Right lobe of liver (tissue), 6 donors: Measurements from ENCODE around the gene FBXL17. TPM values are rescaled to one million over a fixed set of nuclear protein-coding genes. Genes with fewer than 3 reads are reported as not detected.
A peak's percentile ranks its signal among the peaks of the same experiment; 100 is the strongest.

ENCODE experiments used
- ATAC-seq, 4 donors: fragments of 200-7000 bp; cut with Tn5 transposase; one replicate each; pipeline ENCODE4 v1.9.1; 2020; ENCODE audit warnings: mild to moderate bottlenecking in 4 of 4, moderate library complexity in 4 of 4
- DNase-seq, 3 donors: peaks; one replicate each; pipeline ENCODE4 v3.0.0-alpha.2; 2020
- H3K27ac ChIP-seq, 3 donors: fragments of 200-600 bp; one replicate each; pipeline ENCODE4 v1.8.0; 2022
- H3K27me3 ChIP-seq, 2 donors: fragments of 200-600 bp; one replicate each; pipeline ENCODE4 v1.8.0; 2022
- H3K36me3 ChIP-seq, 4 donors: fragments of 200-600 bp; sonication (generic) in 1 of 4; one replicate each; pipeline versions ENCODE4 v1.5.1 to v1.8.0; 2017 to 2022; ENCODE audit warnings: control low read depth in 1 of 4
- H3K4me1 ChIP-seq, 4 donors: fragments of 200-600 bp; sonication (generic) in 1 of 4; one replicate each; pipeline versions ENCODE4 v1.5.1 to v1.8.0; 2017 to 2022; ENCODE audit warnings: control low read depth in 1 of 4
- H3K4me3 ChIP-seq, 3 donors: fragments of 200-600 bp; one replicate each; pipeline ENCODE4 v1.8.0; 2022
- H3K9me3 ChIP-seq, 4 donors: fragments of 200-600 bp; sonication (generic) in 1 of 4; one replicate each; pipeline versions ENCODE4 v1.5.1 to v1.8.0; 2017 to 2022; ENCODE audit warnings: control low read depth in 1 of 4
- CTCF ChIP-seq, 4 donors: fragments of 200-600 bp in 3 of 4; fragments of 450-650 bp in 1 of 4; IDR thresholded peaks; one replicate each; pipeline versions ENCODE4 v1.5.1 to v1.8.0; 2016 to 2022; ENCODE audit warnings: antibody characterized with exemption in 4 of 4, mild to moderate bottlenecking in 2 of 4
- POLR2A ChIP-seq: fragments of 450-650 bp; IDR thresholded peaks from one replicate; pipeline ENCODE4 v1.6.1; 2017; ENCODE audit warnings: antibody characterized with exemption, mild to moderate bottlenecking
- WGBS: methylation state at CpG from one replicate; pipeline ENCODE4 v1.1.6; 2018; ENCODE audit warnings: low coverage, low lambda C conversion rate; ENCODE audit not compliant: insufficient coverage; ENCODE audit errors: missing lambda C conversion rate; 5-methylcytosine and 5-hydroxymethylcytosine counted together
- intact Hi-C, 2 donors: fragments of 100-400 bp; cut with DNase I; formaldehyde crosslinking; loops; one replicate each; pipeline versions ENCODE4 v1.11.2 to v1.14.1; 2022
- total RNA-seq, 6 experiments: library from RNA; depleted of rRNA in 2 of 6; stranded (reverse); fragments of >200 nt in 2 of 6; fragmentation: NEBNext Ultra II Directional in 3 of 6; extraction: Animal tissue kit (Norgen Biotek cat#: 25700) in 3 of 6; gene quantifications; one replicate each; pipeline versions ENCODE4 v1.1.0 to v1.2.4, GENCODE V29; 2016 to 2023
- donor health status: DM: no; HTN: yes; CAD: no.
- donor health status: DM: no; HTN: no; CAD: no.
- donor health status: DM: no; HTN: no; CAD: no.
- donor health status: DM: no; HTN: yes; CAD: no.
- donor health status: DM: no; HTN: yes; CAD: no.

Gene FBXL17
- total RNA-seq, 6 experiments from 2014 or later = 7.7 to 10.6 (median 9.1) TPM

GRCh38 chr5:107900721-107901120 is 481.2 kb downstream of the FBXL17 start:
- Histone ChIP-seq H3K4me1 (no peaks in the 10 kb centered on the region), H3K36me3 (no peaks in the 10 kb centered on the region), H3K4me3 (no peak overlapping the region), H3K9me3 (no peaks in the 10 kb centered on the region), H3K27ac (no peak overlapping the region), H3K27me3 (no peaks in the 10 kb centered on the region)
- ATAC-seq (no peak), DNase-seq (no peak)
- WGBS = 89% methylated on average over 3 of the region's 3 CpGs
- intact Hi-C loops = no loop called here
- TF ChIP-seq CTCF (IDR thresholded peaks at IDR 0.05) (no peak), POLR2A (no peak)

- no peak for TF ChIP-seq CTCF (IDR thresholded peaks at IDR 0.05)
- TF ChIP-seq POLR2A = no peak
- 72% methylated on average over 1 of the region's 1 CpG for WGBS
- intact Hi-C loops = no loop called here
Measured at GRCh38 chr5:107894361-107894760, 487.5 kb downstream of the FBXL17 start.

DNA sequence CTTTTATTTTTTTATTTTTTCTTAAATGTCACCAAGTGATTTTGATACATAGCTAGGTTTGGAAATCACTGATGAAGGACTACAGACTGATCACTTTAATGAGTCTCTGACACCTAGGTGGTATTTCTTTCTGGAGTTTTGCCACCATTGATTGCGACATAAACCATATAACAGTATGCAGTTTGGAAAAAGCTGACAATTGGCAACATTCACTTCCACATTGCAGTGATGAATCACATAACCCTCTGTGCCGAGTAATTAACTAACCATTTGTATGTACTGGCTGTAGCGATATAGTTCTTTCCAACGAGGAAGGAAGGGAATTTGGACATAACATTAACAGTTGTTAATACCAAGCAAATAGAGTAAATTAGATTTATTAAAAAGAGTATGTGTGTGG is 488.3 kb downstream of the FBXL17 start:
- intact Hi-C loops = no loop called here
- no peaks in the 10 kb centered on the region for H3K9me3 ChIP-seq
- ATAC-seq = peak in 3 of 4 donors; percentile 36 to 63 (median 61)
- no peaks in the 10 kb centered on the region for H3K4me1 ChIP-seq
- no peaks in the 10 kb centered on the region for H3K36me3 ChIP-seq
- H3K4me3 ChIP-seq = no peak overlapping the region
- H3K27me3 ChIP-seq = no peaks in the 10 kb centered on the region
- TF ChIP-seq POLR2A = no peak
- no peak for TF ChIP-seq CTCF (IDR thresholded peaks at IDR 0.05)
- 67% methylated on average over 4 of the region's 4 CpGs for WGBS
- no peak overlapping the region for H3K27ac ChIP-seq
- no peak for DNase-seq

More at GRCh38 chr5:107894361-107894760, 487.5 kb downstream of the FBXL17 start:
- H3K36me3 ChIP-seq = no peaks in the 10 kb centered on the region
- no peak overlapping the region for H3K27ac ChIP-seq
- ATAC-seq = no peak
- H3K27me3 ChIP-seq = no peaks in the 10 kb centered on the region
- no peak overlapping the region for H3K4me3 ChIP-seq
- DNase-seq = no peak
- no peaks in the 10 kb centered on the region for H3K4me1 ChIP-seq
- H3K9me3 ChIP-seq = no peaks in the 10 kb centered on the region

GRCh38 chr5:107889387-107889786 is 492.5 kb downstream of the FBXL17 start:
- no peak for ATAC-seq
- no peak overlapping the region for H3K27ac ChIP-seq
- no peaks in the 10 kb centered on the region for H3K4me1 ChIP-seq
- H3K36me3 ChIP-seq = no peaks in the 10 kb centered on the region
- 73% methylated on average over 3 of the region's 3 CpGs for WGBS
- no peaks in the 10 kb centered on the region for H3K27me3 ChIP-seq
- DNase-seq = no peak
- no peak overlapping the region for H3K4me3 ChIP-seq
- TF ChIP-seq CTCF (IDR thresholded peaks at IDR 0.05) (no peak), POLR2A (no peak)
- intact Hi-C loops = no loop called here
- no peaks in the 10 kb centered on the region for H3K9me3 ChIP-seq

DNA sequence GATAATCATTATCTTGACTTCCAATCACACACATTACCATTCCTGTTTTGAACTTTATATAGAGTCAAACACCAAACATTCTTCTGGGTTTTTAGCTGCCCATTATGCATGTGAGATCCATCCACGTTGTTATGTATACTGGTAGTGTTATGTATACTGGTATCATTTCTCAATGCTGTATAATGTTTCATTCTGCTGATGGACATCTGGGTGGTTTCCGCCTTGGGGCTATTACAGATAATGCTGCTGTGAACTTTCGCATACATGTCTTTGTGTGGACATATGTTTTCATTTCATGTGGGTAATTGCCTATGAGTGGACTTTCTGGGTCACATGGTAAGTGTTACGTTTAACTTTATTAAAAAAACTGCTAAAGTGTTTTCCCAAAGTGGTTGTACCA is 493.4 kb downstream of the FBXL17 start:
- H3K27ac ChIP-seq = no peak overlapping the region
- H3K36me3 ChIP-seq = no peaks in the 10 kb centered on the region
- TF ChIP-seq CTCF (IDR thresholded peaks at IDR 0.05) = no peak
- no peak for TF ChIP-seq POLR2A
- DNase-seq (no peak), ATAC-seq (no peak)
- H3K4me3 ChIP-seq = no peak overlapping the region
- intact Hi-C loops = no loop called here
- no peaks in the 10 kb centered on the region for H3K9me3 ChIP-seq
- WGBS = 93% methylated on average over 4 of the region's 4 CpGs
- H3K4me1 ChIP-seq = no peaks in the 10 kb centered on the region
- H3K27me3 ChIP-seq = no peaks in the 10 kb centered on the region
